Measurements from ENCODE around the gene TRIM25.

TRIM25 gene

GRCh38 chr17:56917559-56918296 is 3.9 kb upstream of the TRIM25 start:
- TF ChIP-seq CTCF (IDR thresholded peaks at IDR 0.05; ENCODE audit: low read depth, low read length) = no peak
- H3K4me3 ChIP-seq (ENCODE audit: low read depth, low read length) = no peak overlapping the region
- no peak for DNase-seq (ENCODE audit: low read depth, low spot score)
- in situ Hi-C loops (cut with HindIII; ENCODE audit: low sequenced_read_pairs) = no loop called here

- no peak for DNase-seq (ENCODE audit: low read depth, low spot score)
- in situ Hi-C loops (cut with HindIII; ENCODE audit: low sequenced_read_pairs) = no loop called here
- peak overlapping the region; percentile 80 for H3K4me3 ChIP-seq (ENCODE audit: low read depth, low read length)
- no peak for TF ChIP-seq CTCF (IDR thresholded peaks at IDR 0.05; ENCODE audit: low read depth, low read length)
Measured at GRCh38 chr17:56914581-56915273, 878 bp upstream of the TRIM25 start.

GRCh38 chr17:56913353-56913866 is 439 bp downstream of the TRIM25 start:
- in situ Hi-C loops (cut with HindIII; ENCODE audit: low sequenced_read_pairs) = no loop called here
- H3K4me3 ChIP-seq (ENCODE audit: low read depth, low read length) = peak overlapping the region; percentile 80
- DNase-seq (ENCODE audit: low read depth, low spot score) = no peak
- TF ChIP-seq CTCF (IDR thresholded peaks at IDR 0.05; ENCODE audit: low read depth, low read length) = no peak

GRCh38 chr17:56913000-56913311 is 893 bp downstream of the TRIM25 start:
- H3K4me3 ChIP-seq (ENCODE audit: low read depth, low read length) = peak overlapping the region; percentile 80
- in situ Hi-C loops (cut with HindIII; ENCODE audit: low sequenced_read_pairs) = no loop called here

GRCh38 chr17:56912105-56912999 is 1.5 kb downstream of the TRIM25 start:
- TF ChIP-seq CTCF (IDR thresholded peaks at IDR 0.05; ENCODE audit: low read depth, low read length) = no peak
- DNase-seq (ENCODE audit: low read depth, low spot score) = no peak
- in situ Hi-C loops (cut with HindIII; ENCODE audit: low sequenced_read_pairs) = no loop called here
- H3K4me3 ChIP-seq (ENCODE audit: low read depth, low read length) = peak overlapping the region; percentile 80

More at GRCh38 chr17:56913000-56913311, 893 bp downstream of the TRIM25 start:
- no peak for TF ChIP-seq CTCF (IDR thresholded peaks at IDR 0.05; ENCODE audit: low read depth, low read length)
- DNase-seq (ENCODE audit: low read depth, low spot score) = no peak

- in situ Hi-C loops (cut with HindIII; ENCODE audit: low sequenced_read_pairs) = no loop called here
- no peak for TF ChIP-seq CTCF (IDR thresholded peaks at IDR 0.05; ENCODE audit: low read depth, low read length)
- no peak overlapping the region for H3K4me3 ChIP-seq (ENCODE audit: low read depth, low read length)
- DNase-seq (ENCODE audit: low read depth, low spot score) = no peak
Measured at GRCh38 chr17:56910509-56911235, 3.2 kb downstream of the TRIM25 start.
